GM18498 (cell line): ENCODE measurements around the gene NGF.
"Not testable (repeated sequence)": the region's sequence is repeated elsewhere in the genome, so short reads cannot be mapped to it uniquely, and the experiment has no call there.

Experiments
- ATAC-seq: cut with Tn5 transposase; IDR thresholded peaks from one replicate; pipeline ENCODE4 v1.9.1; 2021; ENCODE audit warnings: mild to moderate bottlenecking, moderate library complexity; ENCODE audit not compliant: unreplicated experiment

The NGF gene

DNA sequence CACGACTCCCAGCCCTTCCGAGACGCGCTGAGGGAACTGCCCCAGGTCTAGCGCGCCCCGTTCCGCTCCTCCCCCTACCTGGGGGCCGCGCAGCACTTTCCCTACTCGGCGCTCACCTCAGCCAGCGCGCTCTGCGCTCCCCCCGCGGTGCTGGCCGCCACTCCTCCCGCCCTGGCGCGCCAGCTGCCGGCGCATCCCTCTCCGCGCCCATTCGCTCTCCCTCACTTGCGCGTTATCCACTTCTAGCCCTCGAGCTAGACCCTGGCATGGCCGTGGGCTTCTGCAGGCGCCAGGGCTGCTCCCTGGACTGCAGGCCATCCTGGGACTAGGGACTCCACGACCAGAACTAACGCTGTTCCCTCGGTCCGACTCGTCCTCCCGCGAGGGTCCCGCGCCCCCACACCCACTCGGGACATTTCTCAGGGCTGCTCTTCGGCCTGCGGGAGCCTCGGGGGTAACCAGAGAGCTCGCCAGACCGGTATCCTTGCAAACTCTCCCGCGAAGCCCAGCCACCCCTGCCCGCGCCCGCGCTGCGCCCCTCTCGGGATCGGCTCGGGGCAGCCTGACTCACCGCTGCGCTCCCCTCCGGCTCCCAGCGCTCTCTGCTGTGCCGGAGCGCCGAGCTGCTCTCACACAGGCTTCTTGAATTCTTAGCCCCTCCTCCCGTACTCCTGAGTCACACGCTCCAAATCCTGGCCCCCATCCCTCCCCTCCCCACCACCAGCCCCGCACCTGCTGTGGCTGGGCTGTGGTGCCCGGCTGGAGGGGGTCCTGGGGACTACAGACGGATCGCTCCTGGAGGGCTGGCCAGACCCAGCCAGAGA is at the start of gene NGF:
Gene NGF, minus strand, starts transcription at position 617 of the 824 bp plus-strand sequence. CDS start 51,454 bp downstream, outside the sequence.
- no peak for ATAC-seq

DNA sequence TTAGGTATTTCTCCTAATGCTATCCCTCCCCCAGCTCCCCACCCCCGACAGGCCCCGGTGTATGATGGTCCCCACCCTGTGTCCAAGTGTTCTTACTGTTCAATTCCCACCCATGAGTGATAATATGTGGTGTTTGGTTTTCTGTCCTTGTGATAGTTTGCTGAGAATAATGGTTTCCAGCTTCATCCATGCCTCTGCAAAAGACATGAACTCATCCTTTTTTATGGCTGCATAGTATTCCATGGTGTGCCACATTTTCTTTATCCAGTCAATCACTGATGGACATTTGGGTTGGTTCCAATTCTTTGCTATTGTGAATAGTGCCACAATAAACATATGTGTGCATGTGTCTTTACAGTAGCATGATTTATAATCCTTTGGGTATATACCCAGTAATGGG is 45.4 kb upstream of the NGF start:
- not testable (repeated sequence) for ATAC-seq

DNA sequence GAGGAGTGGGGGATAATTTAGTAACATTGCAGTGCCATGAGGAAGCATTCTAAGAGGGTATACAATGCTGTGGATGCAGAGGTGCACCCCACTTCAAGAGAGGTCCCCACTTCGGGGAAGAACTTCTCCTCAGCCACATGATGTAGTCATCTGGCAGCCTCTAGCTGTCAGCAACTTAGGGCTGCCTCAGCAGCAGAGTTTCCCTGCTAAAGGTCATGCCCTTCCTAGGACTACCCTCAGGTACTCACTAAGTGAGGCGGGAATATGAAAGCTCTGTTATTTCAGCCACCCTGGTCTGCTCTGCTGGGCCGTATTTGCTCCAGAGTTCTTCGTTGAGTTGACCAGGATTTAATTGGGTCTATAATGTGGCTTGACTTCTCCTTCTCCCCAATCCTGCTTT is 41.9 kb upstream of the NGF start:
- no peak for ATAC-seq

DNA sequence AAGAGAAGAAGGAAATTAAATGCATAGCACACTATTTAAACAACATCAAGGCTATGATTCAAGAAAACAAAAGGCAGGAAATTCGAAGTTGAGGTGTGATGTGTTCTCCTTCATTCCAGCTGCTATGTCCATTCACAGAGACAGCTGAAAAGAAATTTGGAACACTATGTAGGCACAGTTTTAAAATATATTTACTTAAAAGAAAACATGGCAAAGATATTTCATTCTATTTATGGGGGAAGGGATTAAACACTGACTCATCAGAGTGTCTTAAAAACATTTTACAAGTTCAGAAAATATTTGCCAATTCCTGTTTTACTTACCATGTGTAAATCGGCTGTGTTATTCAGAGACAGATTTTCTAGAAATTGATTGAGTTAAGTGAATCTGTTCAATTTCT is 39.4 kb upstream of the NGF start:
- ATAC-seq = no peak

DNA sequence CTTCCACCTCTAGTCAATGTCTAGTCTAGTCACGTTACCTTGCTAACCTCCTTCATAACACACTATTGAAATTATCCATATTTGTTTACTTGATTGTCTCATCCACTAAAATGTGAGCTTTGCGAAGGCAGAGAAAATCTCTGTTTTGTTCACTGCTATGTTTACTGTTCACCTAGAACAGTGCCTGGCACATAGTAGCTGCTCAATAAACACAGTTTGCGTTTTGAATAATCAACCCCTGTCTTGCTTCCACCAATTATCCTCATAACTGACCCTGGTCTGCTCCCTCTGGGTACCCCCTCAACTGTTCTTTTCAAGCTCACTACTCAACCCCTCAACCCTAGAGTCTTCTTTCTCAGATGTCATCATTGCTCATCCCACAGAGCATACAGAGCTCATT is 36.5 kb upstream of the NGF start:
- no peak for ATAC-seq

DNA sequence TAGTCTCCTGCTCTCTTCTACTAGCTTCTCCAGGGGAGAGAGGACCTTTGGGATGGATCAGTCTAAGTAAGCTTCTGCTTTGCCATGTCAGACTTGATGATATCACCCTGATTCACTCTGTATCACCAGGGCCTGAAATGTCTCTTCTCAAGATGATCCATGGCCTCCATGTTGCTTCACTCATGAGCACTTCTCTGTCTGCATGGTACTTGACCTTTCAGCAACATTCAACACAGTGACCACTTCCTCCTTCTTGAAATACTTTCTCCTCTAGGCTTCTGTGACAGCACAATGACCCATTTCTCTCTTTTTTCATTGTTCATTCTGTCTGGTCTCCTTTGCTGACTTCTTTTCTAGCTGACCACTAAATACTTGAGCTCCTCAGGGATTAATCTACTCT is 35.3 kb upstream of the NGF start:
- no peak for ATAC-seq

DNA sequence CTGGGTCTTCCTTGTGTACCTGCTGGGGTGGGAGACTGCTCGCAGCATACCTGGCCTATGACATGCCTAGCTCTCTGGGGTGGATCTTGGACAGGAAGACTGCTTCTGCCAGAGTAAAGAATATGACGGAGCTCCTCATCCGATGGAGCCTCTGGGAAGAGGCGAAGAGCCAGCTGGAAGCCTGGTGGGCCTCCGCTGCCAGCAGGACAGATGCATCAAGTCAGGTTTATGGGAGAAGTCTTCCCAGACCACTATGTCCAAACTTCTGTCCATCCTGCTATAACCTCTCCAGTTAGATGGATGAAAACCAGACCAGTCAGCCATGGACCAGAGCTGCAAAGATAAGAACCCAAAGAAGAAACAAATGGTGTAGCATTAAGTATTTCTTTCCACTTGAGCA is 27.7 kb upstream of the NGF start:
- ATAC-seq = no peak

DNA sequence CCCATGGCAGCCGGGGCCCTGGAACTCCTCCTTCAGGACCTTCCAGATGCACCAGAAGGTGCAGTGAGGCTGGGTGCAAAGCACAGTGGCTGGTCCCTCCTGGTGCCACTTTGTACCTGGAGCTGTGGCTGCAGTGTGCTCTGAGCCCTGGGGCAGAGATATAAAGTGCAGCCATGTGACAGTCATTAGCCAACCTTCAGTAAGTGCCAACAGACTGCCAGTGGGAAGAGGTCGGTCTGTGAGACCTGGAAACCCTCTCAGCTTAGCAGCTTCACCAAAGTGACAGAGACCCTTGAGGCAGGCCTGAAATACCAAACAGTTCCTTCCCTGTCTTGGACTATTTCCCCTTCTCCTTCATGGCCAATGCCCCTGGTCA is 26.7 kb upstream of the NGF start:
- ATAC-seq = no peak

DNA sequence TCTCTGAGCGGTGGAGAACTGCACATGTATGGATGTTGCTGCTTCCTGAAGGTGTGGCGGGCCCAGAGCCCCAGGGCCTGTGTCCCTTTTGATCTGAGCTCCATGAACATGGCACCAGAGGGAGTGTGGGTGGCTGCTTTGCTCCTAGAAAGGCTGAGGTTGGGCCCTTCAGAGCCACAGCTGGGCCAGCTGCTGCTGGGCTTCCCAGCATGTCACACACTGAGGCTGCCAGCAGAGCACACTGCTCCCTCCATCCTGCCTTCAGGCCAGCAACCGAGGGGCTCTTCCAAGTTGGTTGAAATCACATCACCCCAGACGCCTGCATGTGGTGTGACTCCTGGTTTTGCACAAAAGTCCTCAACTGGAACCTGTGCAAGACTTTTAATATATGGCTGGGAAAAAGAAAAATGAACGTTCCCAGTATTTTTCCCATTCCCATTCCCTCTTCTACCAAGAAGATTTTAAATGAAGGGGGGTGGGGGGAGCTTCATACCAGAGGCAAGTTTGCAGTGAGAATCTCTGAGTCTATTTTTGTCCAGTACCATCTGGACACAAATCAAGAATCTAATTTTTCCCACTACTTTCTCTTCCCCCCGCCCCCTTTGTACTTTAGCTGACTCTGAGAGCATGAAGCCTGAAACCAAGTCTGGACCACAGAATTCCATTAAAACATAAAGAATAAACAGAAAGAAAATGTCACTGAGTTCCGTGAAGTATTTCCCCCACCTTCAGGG is 26.2 kb upstream of the NGF start:
- no peak for ATAC-seq

DNA sequence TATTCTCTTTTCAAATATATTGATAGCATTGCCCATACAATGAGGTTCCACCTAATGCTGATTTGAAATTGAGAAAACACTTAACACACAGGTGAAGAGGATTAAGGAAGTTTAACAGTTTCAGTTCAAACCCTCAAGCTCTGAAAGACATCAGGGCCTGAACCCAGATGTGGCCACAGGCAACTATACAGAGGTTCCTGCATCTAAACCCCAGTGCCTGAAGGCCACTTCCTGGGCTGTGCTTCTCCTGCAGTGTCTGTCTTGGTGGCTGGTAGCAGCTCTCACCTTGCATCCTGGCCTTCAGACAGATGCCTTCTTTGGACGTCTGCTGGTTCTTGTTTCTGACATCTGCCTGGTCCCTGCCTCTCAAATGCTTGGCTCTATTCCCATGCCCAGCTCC is 25.1 kb upstream of the NGF start:
- ATAC-seq = no peak

DNA sequence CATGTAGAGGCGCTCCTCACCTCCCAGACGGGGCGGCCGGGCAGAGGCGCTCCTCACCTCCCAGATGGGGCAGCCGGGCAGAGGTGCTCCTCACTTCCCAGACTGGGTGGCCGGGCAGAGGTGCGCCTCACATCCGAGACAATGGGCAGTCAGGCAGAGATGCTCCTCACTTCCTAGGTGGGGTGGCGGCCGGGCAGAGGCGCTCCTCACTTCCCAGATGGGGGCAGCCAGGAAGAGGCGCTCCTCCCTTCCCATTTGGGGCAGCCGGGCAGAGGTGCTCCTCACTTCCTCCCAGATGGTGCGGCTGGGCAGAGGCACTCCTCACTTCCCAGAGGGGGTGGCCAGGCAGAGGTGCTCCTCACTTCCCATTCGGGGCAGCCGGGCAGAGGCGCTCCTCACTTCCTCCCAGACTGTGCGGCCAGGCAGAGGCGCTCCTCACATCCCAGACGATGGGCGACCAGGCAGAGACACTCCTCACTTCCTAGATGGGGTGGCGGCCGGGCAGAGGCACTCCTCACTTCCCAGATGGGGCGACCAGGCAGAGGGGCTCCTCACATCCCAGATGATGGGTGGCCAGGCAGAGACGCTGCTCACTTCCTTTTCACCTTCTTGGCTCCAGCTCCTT is 22.6 kb upstream of the NGF start:
- ATAC-seq = not testable (repeated sequence)

DNA sequence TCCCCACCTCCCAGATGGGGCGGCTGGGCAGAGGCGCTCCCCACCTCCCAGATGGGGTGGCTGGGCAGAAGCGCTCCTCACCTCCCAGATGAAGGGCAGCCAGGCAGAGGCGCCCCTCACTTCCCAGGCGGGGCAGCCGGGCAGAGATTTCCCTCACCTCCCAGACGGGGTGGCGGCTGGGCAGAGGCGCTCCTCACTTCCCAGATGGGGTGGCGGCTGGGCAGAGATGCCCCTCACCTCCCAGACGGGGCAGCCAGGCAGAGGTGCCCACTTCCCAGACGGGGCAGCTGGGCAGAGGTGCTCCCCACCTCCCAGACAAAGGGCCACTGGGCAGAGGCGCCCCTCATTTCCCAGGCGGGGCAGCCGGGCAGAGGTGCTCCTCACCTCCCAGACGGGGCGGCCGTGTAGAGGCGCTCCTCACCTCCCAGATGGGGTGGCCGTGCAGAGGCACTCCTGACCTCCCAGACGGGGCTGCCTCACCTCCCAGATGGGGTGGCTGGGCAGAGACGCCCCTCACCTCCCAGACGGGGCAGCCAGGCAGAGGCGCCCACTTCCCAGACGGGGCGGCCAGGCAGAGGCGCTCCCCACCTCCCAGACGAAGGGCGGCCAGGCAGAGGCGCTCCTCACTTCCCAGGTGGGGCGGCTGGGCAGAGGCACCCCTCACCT is 21.9 kb upstream of the NGF start:
- not testable (repeated sequence) for ATAC-seq

DNA sequence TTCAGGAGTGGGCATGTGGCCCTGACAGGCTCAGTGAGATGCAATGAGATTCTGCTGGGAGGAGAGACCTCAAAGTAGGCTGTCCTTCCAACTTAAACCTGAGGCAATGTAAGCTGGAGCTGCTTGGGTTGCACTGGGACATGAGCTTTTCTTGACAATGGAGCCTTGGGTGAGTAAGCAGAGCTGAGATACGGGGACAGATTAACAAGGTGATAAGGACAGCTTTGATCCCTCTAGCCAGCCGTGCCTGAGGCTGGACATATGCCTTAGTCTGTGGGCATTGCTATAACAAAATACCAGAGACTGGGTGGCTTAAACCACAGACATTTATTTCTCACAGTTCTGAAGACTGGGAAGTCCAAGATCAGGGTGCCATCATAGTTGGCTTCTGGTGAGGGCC is 18.3 kb upstream of the NGF start:
- no peak for ATAC-seq

DNA sequence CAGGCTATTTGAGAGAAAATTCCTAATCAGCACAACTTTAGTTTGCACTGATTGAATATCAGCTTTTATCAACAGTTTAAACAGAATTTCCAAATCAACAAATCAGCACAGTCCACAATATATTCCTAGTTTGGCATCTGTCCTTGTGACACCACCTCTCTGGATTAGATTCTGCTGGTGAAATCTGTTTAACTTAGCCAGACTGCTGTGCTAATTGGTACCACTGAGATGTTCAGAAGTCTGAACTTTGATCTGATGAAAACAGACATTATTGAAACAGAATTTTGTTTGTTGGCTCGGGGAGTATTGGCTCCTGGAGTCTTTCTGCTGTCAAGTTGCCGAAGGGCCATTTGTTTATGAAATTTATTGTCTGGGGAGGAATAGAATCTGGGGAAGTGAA is 17.0 kb upstream of the NGF start:
- ATAC-seq = no peak

DNA sequence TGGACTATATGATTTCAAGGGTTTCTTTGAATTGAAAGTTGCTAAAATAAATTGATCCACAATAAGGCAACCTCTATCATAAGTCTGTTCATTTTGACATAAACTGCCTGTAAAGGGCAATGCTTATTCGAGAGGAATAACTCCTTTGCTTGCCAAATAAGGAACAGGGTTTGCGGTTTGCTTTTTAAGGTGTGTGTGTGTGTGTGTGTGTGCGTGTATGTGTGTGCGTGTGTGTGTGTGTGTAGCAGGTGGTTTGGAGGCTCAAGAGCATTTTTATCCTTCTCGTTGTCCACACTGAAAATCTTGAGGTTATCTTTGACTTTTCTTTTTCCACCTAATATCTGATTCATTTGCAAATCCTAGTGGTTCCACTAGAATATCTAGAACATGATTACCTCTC is 13.1 kb upstream of the NGF start:
- no peak for ATAC-seq

DNA sequence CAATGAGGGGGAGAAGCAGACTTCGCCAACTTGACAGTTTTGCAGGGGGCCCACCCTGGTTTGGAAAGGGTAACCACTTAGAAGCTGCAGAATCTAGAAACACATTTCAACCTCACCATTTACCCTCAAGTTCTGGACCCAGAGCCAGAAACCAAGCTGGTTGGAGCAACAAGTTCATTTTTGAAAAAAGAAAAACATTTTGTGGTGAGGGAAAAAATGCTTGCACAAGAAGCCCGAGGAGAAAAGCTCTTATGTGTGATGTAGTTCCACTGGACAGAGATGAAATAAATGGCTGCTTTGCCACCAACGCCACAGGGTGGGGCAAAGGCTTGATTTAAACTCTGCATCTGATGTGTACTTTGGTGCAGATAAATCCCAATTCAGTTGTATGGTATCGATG is 10.6 kb upstream of the NGF start:
- no peak for ATAC-seq

DNA sequence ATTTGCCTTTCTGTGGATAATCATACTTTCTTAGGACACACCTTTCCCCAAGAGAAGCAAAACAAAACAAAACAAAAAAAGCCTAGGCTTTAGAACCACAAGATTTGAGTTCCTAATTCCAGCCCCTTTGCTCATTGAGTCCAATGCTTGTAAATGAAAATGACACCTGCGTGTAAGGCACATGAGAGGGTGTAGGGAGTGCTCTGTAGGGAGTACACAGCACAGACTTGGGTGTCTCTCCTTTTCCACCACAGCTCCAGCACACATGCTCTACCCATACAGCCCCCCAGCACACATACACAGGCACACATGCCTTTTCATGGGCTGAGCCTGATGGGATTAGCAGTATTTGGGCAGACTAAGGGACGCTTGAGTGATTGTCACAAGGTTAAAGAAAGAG is 9.2 kb upstream of the NGF start:
- ATAC-seq = no peak

DNA sequence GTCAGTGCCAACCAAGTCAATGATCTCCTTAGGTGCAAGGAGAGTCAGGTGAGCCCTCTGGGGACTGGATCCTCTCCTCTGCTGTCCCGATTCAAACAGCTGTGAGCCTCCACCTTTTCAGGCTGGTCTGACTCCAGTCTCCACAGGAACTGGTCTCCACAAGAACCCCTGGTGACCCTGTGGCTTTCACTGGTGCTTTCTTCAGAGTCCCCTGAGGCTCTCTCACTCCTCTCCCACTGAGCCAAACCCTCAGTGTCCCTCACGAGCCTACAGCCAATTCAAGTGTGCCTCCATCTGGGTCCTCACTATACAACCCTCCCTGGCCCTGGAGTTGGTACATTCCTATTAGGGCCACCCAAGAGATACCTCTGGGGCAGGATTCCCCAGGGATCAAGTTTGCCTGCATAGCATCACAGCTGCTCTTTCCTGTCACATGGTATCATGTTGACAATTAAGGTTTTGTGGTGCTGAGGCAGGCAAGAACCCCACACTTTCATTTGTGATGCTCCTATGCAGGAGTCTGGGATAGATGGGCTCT is 5.2 kb upstream of the NGF start:
- no peak for ATAC-seq

DNA sequence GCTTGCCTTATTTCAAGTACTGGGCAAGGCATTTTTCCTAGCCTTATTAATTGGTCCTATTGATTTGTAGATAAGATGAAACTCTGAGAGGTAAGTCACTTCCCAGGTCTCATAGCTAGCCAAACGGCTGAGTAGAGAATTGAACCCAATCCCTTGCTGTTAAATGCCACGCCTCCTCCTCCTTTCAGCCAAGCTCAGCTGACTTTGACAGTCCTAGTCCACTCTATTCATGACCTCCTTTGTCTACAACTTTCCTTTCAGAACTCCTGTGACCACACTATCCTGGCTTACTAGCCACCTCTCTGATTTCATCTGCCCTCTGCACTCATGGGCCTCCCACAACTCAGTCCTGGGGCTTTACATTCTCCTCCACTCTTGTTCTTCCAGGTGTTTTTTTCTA is 3.9 kb upstream of the NGF start:
- no peak for ATAC-seq

DNA sequence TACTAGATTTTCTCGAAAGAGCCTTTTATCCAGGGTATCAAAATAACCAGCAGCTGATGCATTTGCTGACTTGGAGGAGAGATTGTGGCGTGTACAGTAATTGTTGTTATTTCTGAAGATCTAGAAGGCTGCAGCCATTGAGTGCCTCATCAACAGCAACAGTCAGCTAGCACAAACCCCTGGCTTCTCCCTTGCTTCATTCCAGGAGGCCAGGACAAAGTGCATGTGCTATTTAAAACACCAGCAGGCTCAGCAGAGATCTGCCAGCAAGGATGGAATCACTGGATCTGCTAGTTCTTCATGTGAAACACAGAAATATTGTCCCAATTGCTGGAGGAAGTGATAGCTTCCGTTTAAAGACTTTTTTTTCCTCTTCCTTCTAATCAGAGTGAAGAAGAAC is 2.8 kb upstream of the NGF start:
- no peak for ATAC-seq

DNA sequence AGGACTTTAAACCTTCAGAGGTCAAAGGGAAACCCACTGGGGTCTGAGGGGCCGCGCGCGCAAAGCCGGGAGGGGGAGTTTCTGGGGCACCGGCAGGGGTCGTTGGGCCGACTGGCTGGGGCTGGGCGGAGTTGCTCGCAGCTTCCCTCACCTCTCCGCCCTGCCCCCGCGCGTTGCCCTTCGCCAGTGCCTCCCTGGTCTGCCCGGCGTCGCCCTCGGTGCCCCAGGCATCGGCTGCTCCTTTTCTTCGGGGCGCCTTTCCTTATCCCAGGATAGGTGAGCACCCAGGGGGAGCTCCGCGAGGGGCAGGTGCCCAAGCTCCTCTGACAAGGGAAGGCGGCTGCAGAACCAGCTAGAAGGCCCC is 390 bp upstream of the NGF start:
- no peak for ATAC-seq
